Fibroblast of lung (primary cell): Measurements from ENCODE around the gene SLC8A2.
A peak's percentile ranks its signal among the peaks of the same experiment; 100 is the strongest.

ENCODE experiments used
- CTCF ChIP-seq, 2 donors: IDR thresholded peaks in 1 of 2; conservative IDR thresholded peaks in 1 of 2; 1 replicate in 1 of 2; 2 replicates in 1 of 2; pipeline ENCODE4 v1.5.1; 2011 to 2012; ENCODE audit warnings: low read length in 2 of 2, control low read depth in 1 of 2, inconsistent platforms in 1 of 2, low read depth in 1 of 2, mild to moderate bottlenecking in 1 of 2
- EZH2 ChIP-seq: IDR thresholded peaks from 2 replicates; pipeline ENCODE4 v1.5.1; 2012; ENCODE audit warnings: low read length, control low read depth, mild to moderate bottlenecking; ENCODE audit errors: missing control alignments

- TF ChIP-seq CTCF (conservative IDR thresholded peaks at IDR 0.05 in 1 of 2, IDR thresholded peaks at IDR 0.05 in 1 of 2; ENCODE audit: low read depth in 1 of 2, low read length in 2 of 2) (peak; percentile 86 to 96), EZH2 (no peak)
Measured at GRCh38 chr19:47483800-47484690, 12.4 kb upstream of the SLC8A2 start, which contains the start of gene KPTN.
